Measurements from ENCODE around the gene ADAM10.

- TF ChIP-seq SUZ12 (IDR thresholded peaks at IDR 0.05; ENCODE audit: extremely low read depth, insufficient read depth, insufficient read length), result no peak
- TF ChIP-seq ZNF274 (IDR thresholded peaks at IDR 0.05; ENCODE audit: low read depth, low read length), result no peak
Observed at GRCh38 chr15:58716027-58716426, 33.5 kb downstream of the ADAM10 start.

Data from NT2/D1 (cell line).